LNCaP clone FGC (cell line): ENCODE results near the gene LCK.
A peak's percentile ranks its signal among the peaks of the same experiment; 100 is the strongest.

Experiments used
- DNase-seq: peaks from one replicate; pipeline ENCODE4 v3.0.0-alpha.2; 2011; ENCODE audit warnings: low read depth
- H3K4me3 ChIP-seq: 2 replicates; pipeline ENCODE4 v1.5.1; 2011; ENCODE audit warnings: mild to moderate bottlenecking, low read depth, low read length, control low read depth
- CTCF ChIP-seq: IDR thresholded peaks from 2 replicates; pipeline ENCODE4 v1.5.1; 2012; ENCODE audit warnings: mild to moderate bottlenecking; ENCODE audit not compliant: control insufficient read depth, insufficient read depth; ENCODE audit errors: extremely low read depth

LCK gene

GRCh38 chr1:32240140-32240951 is 10.7 kb upstream of the LCK start:
- DNase-seq: no peak
- H3K4me3 ChIP-seq: peak overlapping the region; percentile 57
- TF ChIP-seq CTCF: peak; percentile 34

- no peak for TF ChIP-seq CTCF
- DNase-seq: no peak
- peak overlapping the region; percentile 57 for H3K4me3 ChIP-seq
These were observed 9.9 kb upstream of the LCK start for GRCh38 chr1:32241001-32241763.

- no peak for DNase-seq
- H3K4me3 ChIP-seq: no peak overlapping the region
- TF ChIP-seq CTCF: no peak
These were observed 8.7 kb upstream of the LCK start for GRCh38 chr1:32242341-32242851.

GRCh38 chr1:32246888-32247273 is 4.2 kb upstream of the LCK start, which contains the start of gene FAM167B:
Gene FAM167B (plus strand): TSS chr1:32247222. CDS start chr1:32247422, 200 bp downstream.
- no peak for DNase-seq
- no peak within 1 kb of the TSS for H3K4me3 ChIP-seq
- no peak for TF ChIP-seq CTCF

- H3K4me3 ChIP-seq: no peak overlapping the region
- no peak for DNase-seq
- TF ChIP-seq CTCF: no peak
These were observed 3.6 kb upstream of the LCK start for GRCh38 chr1:32247452-32247851.

GRCh38 chr1:32247983-32248889 is 2.8 kb upstream of the LCK start:
- DNase-seq: no peak
- TF ChIP-seq CTCF: peak; percentile 56
- H3K4me3 ChIP-seq: no peak overlapping the region
